ENCODE measurements around the gene HSPB3.

GRCh38 chr5:54462281-54462680, 6.8 kb downstream of the HSPB3 start:
- no peak for TF ChIP-seq CTCF (conservative IDR thresholded peaks at IDR 0.05; ENCODE audit: low read depth, low read length)
- TF ChIP-seq EZH2 (IDR thresholded peaks at IDR 0.05; ENCODE audit: low read length, unreplicated experiment) = no peak
